Measurements from ENCODE around the gene IGSF6.
"Not testable (repeated sequence)": the region's sequence is repeated elsewhere in the genome, so short reads cannot be mapped to it uniquely, and the experiment has no call there.

The IGSF6 gene

GRCh38 chr16:21653571-21653970 is 1.2 kb upstream of the IGSF6 start:
- TF ChIP-seq CTCF (IDR thresholded peaks at IDR 0.05; ENCODE audit: control insufficient read depth, extremely low read depth, insufficient read depth), result no peak
- DNase-seq (ENCODE audit: low read depth), result no peak
- H3K4me3 ChIP-seq (ENCODE audit: low read depth, low read length), result no peak overlapping the region

- no peak for DNase-seq (ENCODE audit: low read depth)
- H3K4me3 ChIP-seq (ENCODE audit: low read depth, low read length), result no peak overlapping the region
Measured at GRCh38 chr16:21651515-21651914, 893 bp downstream of the IGSF6 start.

GRCh38 chr16:21650521-21650920 is 1.9 kb downstream of the IGSF6 start:
- DNase-seq (ENCODE audit: low read depth), result no peak
- TF ChIP-seq CTCF (IDR thresholded peaks at IDR 0.05; ENCODE audit: control insufficient read depth, extremely low read depth, insufficient read depth), result no peak
- no peak overlapping the region for H3K4me3 ChIP-seq (ENCODE audit: low read depth, low read length)

More at GRCh38 chr16:21651515-21651914, 893 bp downstream of the IGSF6 start:
- no peak for TF ChIP-seq CTCF (IDR thresholded peaks at IDR 0.05; ENCODE audit: control insufficient read depth, extremely low read depth, insufficient read depth)

GRCh38 chr16:21649826-21650406 is 2.5 kb downstream of the IGSF6 start:
- H3K4me3 ChIP-seq (ENCODE audit: low read depth, low read length); DNase-seq (ENCODE audit: low read depth): not testable (repeated sequence)

- no peak overlapping the region for H3K4me3 ChIP-seq (ENCODE audit: low read depth, low read length)
- no peak for TF ChIP-seq CTCF (IDR thresholded peaks at IDR 0.05; ENCODE audit: control insufficient read depth, extremely low read depth, insufficient read depth)
- no peak for DNase-seq (ENCODE audit: low read depth)
Measured at GRCh38 chr16:21647562-21648164, 4.7 kb downstream of the IGSF6 start.

- H3K4me3 ChIP-seq (ENCODE audit: low read depth, low read length), result no peak overlapping the region
- DNase-seq (ENCODE audit: low read depth), result no peak
- no peak for TF ChIP-seq CTCF (IDR thresholded peaks at IDR 0.05; ENCODE audit: control insufficient read depth, extremely low read depth, insufficient read depth)
Measured at GRCh38 chr16:21646721-21647561, 5.5 kb downstream of the IGSF6 start.

GRCh38 chr16:21646091-21646490 is 6.3 kb downstream of the IGSF6 start:
- no peak for TF ChIP-seq CTCF (IDR thresholded peaks at IDR 0.05; ENCODE audit: control insufficient read depth, extremely low read depth, insufficient read depth)
- no peak overlapping the region for H3K4me3 ChIP-seq (ENCODE audit: low read depth, low read length)
- no peak for DNase-seq (ENCODE audit: low read depth)

All from LNCaP clone FGC (cell line).